ENCODE measurements around the gene ADGRB3.

DNA sequence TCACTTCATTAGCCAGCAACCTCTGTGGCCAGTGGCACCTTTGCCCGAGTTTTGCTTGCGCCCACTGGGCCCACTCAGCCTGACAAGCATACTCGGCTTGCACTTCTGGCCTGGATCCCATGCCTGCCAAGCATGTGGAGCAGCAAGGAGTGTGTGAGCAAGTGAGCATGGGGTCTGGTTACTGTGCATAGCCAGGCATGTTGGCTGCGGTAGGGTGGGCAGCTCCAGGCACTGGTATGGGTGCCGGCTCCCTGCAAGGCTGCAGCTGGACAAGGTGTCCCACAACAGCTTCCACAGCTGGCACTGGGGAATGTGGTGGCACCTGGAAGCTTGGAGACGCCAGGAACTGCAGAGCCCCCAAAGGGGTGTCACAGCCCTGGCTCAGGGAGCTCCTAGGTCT, 510.0 kb downstream of the ADGRB3 start:
- TF ChIP-seq, protein P1, sequence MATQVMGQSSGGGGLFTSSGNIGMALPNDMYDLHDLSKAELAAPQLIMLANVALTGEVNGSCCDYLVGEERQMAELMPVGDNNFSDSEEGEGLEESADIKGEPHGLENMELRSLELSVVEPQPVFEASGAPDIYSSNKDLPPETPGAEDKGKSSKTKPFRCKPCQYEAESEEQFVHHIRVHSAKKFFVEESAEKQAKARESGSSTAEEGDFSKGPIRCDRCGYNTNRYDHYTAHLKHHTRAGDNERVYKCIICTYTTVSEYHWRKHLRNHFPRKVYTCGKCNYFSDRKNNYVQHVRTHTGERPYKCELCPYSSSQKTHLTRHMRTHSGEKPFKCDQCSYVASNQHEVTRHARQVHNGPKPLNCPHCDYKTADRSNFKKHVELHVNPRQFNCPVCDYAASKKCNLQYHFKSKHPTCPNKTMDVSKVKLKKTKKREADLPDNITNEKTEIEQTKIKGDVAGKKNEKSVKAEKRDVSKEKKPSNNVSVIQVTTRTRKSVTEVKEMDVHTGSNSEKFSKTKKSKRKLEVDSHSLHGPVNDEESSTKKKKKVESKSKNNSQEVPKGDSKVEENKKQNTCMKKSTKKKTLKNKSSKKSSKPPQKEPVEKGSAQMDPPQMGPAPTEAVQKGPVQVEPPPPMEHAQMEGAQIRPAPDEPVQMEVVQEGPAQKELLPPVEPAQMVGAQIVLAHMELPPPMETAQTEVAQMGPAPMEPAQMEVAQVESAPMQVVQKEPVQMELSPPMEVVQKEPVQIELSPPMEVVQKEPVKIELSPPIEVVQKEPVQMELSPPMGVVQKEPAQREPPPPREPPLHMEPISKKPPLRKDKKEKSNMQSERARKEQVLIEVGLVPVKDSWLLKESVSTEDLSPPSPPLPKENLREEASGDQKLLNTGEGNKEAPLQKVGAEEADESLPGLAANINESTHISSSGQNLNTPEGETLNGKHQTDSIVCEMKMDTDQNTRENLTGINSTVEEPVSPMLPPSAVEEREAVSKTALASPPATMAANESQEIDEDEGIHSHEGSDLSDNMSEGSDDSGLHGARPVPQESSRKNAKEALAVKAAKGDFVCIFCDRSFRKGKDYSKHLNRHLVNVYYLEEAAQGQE (IDR thresholded peaks at IDR 0.05; ENCODE audit: low read depth), result no peak
- no peak for TF ChIP-seq ZBTB7A (IDR thresholded peaks at IDR 0.05; ENCODE audit: low read depth)
- no peak for TF ChIP-seq NFIC (IDR thresholded peaks at IDR 0.05)
- TF ChIP-seq, protein P2, sequence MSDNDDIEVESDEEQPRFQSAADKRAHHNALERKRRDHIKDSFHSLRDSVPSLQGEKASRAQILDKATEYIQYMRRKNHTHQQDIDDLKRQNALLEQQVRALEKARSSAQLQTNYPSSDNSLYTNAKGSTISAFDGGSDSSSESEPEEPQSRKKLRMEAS (IDR thresholded peaks at IDR 0.05), result no peak
- no peak for TF ChIP-seq YY1 (IDR thresholded peaks at IDR 0.05; ENCODE audit: low read depth)
- no peak for TF ChIP-seq EP300 (IDR thresholded peaks at IDR 0.05; ENCODE audit: borderline replicate concordance)
- no peak for TF ChIP-seq TAF1 (IDR thresholded peaks at IDR 0.05; ENCODE audit: low read depth)
- no peak for TF ChIP-seq EGR1 (IDR thresholded peaks at IDR 0.05)
- TF ChIP-seq RAD21 (IDR thresholded peaks at IDR 0.05; ENCODE audit: low read depth), result no peak
- no peak for TF ChIP-seq TCF12 (IDR thresholded peaks at IDR 0.05; ENCODE audit: low read depth)

Data from Ishikawa (cell line).